KG1 (cell line): ENCODE data around the gene KCNN1.

Experiments
- DNase-seq: peaks from one replicate; lab custom pipeline; 2025; lab: John Stamatoyannopoulos, UW

The KCNN1 gene

DNA sequence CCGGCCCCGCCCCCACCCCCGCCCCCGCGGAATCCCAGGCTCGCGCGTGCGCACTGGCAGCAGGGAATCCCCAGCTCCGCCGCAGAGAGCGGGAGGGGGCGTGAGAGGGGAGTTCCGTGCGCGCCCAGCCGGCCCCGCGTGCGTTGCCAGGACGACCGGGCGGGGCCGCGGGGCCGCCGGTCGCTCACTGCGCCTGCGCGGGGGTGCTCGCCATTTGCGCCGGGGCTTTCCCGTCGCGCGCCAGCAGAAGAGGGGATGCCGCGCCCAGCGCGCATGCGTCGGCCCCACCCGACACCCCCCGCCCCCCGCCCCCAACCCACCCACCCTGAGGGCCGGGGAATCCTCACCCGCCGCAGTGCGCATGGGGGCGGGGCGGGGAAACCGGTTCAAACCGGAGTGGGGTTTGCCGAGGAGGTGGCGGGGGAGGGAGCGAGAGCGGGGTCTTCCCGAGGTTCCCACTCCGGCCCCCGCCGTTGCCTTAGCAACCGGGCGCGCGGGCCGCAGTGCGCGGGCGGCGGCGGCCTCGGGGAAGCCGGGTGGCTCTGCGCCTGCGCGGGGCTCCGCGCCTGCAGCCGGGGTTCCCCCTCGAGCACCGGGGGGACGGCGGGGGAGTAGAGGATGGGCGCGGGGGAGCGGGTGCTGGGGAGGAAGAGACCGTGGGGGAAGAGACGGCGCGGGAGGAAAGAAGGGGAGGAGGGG is 18.9 kb upstream of the KCNN1 start:
- DNase-seq, result peak; percentile 69

DNA sequence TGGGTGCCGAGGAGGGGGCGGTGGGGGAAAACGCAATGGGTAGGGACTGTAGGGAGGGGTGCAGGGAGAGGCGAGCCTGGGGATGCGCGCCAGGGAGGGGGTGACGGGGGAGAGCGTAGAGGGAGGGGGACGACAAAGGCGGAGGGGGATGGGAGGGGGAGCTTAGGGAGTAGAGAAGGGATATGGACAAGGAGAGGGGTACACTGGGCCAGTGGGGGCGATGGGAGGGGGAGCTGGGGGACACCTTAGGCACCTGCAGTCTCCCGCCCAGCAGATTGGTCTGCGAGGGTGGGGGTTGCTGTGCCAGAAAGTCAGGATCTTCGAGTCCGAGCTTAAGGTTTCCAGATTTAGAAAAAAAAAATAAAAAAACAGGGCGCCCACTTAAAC is 18.4 kb upstream of the KCNN1 start:
- no peak for DNase-seq

DNA sequence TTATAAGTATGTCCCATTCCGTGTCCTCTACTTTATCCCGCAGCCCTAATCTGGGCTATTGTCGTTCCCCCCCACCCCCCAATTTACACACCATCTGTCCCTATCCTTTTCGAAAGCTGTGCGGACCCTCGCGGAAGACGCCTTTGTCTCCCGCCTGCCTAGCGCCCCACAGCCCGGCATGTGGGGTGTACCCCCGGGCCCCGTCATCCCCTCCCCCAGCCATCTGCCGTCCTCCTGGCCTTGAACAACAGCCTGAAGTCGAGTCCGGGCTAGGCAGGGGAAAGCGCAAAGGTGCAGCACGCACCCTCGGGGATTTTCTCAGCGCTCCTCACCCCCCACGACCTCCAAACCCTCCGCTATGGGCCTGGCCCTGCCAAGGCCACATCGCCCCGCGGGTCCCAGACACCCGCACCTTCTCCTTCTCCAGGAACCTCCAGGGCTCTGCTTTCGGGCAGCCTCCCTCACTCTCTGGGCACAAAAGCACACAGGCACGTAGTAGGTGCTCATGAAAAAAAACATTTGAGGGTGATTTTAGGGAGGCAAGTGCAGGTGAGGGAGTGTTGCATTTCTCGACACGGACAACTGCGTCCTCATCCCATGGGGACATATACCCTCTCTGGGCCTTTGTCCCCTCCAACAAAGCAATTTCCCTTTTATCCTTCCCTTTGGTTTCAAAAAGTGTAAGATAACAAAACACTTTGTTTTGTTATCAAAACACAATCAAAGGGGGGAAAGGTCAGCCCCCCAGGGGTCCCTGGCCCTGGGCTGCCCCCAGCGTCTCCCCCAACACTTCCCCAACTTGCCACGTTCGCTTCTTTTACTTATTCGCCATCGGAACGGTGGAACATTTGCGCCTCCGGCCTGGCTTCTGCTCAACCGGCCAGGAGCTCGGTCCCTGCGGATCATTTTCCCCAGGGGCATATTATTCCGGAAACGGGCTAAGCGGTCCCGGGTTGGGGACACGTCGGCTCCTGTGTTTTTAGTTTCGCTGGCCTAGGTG is 17.7 kb upstream of the KCNN1 start:
- no peak for DNase-seq

DNA sequence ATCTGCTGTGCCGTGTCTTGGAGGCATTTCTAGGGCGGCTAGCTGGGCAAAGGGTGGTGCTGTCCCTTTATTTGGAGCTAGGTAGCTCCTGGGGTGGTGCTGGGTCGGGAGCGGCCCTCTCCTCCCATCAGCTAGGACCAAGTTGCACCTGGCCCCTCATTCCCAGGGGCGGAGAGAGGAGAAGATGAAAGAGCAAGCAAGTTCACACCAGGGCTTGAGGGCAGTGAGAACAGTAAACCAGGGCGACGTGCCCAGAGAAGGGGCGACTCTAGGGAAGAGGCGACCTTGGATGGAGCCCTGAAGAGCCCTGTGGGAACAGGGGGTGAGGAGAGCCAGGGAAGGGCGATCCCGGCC is 17.0 kb upstream of the KCNN1 start:
- DNase-seq, result peak; percentile 7

DNA sequence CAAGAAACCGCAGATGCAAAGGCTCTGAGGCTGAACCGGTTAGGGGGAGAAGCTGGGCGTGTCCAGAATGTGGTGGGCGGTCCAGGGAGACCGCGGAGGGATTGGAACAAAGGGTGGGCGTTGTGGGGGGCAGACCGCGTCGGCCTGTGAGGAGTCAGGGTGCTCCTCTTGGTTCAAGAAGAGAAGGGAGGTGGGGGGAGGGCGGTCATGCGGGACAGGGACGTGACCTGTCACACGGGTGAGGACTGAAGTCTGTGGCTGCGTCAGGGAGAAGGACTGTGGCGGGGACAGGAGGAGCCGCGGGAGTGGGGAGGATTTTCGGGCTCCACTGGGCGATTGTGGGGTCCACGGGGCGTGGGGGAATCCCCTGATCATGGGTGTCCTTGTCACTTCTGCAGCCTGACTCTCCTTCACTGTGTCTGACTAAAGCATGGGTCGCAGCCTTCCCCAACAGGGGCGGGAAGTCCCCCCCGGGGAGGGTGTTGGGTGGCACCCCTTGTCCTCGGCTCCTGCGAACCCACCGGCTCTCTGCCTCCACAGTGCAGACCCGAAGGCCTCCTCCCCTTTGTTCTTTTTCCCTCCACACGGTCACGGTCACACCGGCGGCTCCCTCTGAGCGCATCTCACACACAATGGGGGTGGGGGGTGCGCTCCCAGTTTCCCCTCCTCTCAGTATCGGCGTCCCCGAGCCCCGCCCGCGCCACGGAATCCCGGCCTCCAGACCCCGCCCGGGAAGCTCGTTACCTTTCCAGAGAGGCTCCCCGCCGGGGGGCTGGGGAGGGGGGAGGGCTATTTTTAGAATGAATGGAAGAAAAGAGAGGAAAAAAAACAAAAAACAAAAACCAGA is 16.4 kb upstream of the KCNN1 start:
- no peak for DNase-seq

DNA sequence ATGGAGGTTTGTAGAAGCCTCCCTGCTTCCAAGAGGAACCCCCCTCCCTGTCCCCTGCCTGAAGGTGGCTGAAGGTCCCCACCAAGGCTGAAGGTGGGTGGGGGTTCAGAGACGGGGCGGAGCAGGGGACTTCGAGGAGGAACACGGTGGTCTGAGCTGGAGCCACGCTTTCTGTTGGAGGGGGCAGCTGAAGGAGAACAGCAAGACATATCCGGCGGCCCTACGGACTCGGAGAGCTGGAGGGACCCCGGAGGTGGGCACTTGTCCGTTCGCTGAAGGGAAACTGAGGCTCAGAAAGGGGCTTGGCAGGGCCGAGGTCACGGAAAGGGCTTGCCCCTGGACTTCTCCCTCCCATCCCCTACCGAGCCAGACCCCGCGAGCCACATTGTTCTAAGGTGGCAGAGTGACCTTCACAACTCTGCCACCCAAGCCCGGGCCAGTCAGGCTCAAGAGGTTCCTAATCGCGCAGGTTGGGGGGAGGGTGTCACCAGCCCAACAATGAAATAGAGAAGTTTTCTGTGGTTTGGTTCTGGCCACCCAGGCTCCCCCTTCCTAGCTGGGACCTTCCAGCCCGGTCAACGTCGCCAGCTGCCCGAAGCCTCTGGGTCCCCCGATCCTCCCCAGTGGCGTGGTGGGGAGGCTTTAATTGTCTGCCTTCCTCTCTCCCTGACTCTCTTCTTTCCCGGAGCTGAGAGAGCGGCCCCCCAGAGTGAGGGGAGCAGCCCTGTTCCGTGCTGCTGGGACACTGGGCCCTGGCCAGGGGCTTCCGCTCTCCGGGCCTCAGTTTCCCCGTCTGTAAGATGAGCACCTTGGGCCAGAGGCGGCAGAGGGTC is 15.5 kb upstream of the KCNN1 start:
- no peak for DNase-seq

DNA sequence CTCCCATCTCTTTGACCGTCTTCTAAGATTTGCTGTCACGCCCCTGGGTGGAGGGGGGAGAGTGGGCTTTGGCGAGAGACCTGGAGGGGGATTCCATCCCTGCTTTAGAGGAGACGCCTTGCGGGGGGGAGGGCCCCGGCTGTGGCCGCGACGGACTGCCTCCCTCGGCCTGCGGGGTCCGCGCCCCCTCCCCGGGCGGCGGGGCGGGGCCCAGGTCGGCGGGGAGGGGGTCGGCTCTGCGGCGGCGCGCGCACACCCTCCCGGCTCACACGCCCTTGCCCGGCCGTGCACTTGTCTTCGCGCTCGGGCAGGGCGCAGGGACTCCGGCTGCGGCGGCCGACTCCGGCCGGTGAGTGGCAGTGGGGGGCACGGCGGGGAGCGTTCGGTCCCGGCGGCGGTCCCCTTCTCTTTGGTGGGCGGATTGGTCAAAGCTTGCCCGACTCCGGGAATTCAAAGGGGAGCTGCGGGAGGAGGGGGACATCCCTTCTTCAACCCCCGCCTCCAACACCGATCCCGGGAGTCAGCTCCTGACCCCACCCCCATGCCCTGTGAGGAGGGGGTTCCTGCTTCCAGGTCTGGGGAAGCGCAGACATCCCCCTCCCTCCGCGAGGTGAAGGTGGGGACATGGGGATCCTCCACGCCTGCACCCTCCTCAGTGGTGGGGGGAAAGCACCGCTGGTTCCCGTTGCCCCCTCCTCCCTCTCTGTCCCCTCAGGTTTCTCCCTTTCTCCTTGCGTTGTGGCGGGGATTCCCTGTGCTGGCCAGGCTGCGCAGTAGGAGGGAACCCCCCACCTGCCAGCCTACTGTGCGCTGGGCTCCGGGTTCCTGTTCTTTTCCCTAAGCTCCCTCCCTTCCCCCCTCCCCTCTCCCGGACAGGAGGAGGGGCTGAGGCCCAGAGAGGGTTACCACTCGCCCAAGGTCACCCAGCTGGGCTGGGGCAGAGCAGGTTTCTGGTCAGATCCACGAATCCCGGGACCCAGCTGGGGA is 14.6 kb upstream of the KCNN1 start:
- no peak for DNase-seq

DNA sequence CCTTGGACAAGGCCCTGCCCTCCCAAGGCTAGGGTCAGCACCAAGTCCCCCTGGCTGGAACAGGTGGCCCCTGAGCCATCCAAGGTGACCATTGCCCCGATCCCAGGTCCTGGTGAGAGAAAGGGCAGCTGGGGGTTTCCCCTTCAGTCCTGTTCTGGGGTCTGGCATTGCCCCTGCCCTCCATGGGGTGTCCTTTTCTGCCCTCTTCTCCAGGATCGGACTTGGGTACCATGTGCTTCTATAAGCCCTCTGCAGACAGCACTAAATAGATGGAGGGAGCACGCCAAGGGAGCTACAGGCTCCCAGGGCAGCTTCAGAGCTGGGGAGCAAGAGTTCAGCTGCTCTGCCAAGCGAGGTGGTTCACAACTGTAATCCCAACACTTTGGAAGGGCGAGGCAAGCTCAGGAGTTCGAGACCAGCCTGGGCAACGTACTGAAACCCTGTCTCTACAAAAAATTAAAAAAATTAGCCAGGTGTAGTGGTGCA is 13.5 kb upstream of the KCNN1 start:
- DNase-seq, result no peak

DNA sequence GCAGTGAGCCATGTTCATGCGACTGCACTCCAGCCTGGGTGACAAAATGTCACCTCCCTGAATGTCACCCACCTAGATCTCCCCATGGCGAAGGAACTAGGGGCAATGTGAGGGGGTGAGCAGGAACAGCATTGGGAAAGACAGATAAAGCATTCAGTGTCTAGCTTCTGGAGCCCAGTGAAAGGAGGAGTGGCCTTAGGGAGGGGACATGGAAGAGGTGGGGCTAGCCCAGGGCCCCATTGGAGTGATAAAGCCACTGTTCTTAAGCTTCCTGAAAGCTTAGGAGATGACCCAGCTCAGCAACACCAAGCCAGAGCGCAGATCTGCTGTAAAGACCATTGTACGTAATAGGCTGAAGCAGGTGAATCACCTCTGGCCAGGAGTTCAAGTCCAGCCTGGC is 13.0 kb upstream of the KCNN1 start:
- DNase-seq, result no peak

DNA sequence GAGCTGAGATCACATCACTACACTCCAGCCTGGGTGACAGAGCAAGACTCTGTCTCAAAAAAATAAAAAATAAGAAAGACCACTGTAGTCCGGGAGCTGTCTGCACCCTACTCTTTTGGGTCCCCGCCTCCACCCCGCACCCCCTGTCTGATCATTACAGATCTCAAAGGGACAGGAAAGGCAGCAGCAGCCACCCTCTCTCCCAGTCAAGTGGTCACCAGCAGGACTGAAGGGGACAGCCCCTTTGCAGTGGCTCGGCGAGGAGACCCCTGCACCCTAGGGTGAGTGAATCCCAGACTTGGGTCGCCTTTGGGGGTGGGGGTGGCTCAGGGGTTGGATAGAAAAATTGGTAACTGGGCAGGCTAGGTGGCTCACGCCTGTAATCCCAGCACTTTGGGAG is 12.5 kb upstream of the KCNN1 start:
- no peak for DNase-seq

DNA sequence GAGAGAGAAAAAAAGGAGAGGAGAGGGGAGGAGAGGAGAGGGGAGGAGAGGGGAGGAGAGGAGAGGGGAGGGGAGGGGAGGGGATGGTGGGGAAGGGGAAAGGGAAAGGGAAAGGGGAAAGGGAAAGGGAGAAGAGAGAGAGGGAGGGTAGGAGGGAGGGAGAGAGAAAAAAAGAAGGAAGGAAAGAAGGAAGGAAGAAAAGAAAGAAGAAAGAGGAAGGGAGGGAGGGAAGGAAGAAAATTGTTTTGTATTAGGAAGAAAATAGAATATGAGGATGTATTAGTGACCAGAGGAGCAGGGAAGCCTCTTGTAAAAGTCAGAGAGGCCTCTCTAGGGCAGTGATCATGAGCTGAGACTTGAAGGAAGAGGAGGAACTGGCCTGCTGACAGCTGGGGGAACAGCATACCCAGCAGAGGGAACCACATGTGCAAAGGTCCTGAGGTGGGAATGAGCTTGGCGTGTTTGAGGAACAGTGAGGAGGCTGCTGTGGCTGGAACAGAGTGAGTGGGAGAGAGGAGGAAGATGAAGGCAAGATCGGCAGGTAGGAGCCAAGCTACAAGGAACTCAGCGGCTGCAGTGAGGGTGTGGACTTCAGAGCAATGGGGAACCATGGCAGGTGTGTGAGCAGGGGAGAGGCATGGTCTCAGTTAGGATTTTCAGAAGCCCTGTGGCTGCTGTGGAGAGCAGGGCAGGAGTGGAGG is 9.6 kb upstream of the KCNN1 start:
- DNase-seq, result no peak

DNA sequence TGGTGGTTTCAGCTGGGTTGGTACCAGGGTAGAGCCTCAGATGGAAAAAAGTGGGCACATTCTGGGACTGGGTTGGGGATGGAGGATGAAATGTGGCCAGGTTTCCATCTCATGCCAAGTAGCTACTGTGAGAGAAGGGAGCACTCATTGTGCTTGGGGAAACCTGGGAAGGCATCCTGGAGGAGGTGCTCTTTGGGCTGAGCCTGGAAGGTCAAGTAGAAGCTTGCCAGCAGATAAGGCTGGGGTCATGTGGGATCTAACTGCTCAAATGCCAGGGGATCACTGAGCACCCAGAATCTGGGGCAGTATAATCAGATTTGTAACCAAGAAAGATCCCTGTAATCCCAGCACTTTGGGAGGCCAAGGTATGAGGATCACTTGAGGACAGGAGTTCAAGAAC is 9.0 kb upstream of the KCNN1 start:
- DNase-seq, result no peak

DNA sequence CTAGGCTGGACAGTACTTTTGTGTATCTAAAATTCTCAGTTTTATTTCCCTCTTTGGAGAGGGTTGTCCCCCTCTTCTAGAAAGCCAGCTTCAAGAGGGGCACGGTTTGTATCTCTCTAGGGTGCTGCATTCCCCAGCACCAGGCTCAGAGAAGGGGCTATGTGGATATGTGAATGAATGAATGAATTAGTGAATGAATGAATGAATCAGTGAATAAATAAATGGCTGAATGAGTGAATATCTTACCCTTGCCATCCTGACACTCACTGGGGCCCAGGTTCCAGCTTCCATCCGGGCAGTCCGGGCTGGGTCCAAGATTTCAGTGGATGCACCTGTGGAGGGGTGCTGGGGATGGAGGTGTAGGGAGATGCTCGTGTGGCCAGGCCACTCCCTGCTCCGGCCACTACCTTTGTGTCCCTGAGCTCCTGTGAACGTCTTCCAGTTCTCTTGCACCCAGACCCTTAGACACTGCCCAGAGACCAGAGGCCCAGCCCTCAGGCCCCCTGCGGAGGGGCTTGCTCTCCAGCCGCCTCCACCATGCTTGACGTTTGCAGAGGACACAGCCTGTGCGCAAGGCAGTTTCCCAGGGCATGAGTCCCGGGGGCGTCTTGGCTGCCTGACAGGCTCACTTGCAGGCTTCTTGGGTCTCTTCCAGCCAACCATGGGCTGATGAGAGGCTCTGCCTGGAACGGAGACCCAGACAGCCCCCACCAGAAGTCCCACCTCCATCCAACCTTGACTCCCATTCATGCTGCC is 2.8 kb upstream of the KCNN1 start:
- no peak for DNase-seq

DNA sequence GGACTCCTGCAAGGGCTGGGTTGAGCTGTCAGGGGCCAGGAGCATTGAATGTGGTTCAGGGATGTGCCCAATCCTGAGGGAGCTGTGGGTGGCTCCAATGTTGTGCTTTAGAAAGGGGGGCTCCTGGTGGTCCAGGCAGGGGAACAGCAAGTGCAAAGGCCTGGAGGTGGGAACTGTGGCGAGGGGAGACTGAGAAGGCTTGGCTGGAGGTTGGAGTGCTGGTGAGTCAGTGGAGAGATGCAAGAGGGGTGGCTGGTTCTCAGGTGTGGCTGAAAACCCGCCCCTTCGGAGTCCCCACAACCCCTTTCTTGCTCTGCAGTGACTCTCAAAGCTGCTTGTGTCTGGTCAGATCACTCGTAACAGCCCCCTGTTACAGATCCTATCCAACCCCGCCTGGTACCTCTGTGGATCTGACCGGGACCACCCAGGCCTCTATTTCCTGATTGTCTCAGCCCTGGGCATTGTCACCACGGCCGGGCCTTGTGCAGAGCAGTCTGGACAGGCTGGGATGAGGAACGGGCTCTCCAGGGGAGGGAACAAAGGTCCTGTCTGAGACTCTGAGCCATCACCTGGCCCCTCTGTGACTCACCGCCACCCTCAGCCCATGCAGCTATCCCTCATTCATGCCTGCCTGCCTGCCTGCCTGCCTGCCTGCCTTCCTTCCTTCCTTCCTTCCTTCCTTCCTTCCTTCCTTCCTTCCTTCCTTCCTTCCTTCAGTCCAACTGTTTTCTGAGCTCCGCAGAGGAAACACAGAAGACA is 1.4 kb upstream of the KCNN1 start:
- DNase-seq, result no peak

DNA sequence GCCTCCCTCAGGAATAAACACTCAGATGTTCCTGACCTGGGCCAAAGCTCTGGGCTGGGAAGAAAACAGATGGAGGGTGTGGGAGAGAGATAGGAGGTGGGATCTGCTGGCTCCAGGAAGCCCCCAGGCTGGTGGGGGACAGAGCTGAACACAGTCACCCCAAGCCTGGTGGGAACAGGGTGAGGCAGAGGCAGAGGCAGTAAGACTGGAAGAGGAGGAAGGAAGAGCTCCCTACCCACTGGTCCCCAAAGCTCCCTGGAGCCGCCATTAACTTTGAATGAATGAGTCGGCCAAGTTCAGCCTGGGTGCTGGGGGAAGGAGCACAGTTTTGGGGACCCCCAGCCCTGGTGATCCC is 801 bp upstream of the KCNN1 start:
- no peak for DNase-seq

DNA sequence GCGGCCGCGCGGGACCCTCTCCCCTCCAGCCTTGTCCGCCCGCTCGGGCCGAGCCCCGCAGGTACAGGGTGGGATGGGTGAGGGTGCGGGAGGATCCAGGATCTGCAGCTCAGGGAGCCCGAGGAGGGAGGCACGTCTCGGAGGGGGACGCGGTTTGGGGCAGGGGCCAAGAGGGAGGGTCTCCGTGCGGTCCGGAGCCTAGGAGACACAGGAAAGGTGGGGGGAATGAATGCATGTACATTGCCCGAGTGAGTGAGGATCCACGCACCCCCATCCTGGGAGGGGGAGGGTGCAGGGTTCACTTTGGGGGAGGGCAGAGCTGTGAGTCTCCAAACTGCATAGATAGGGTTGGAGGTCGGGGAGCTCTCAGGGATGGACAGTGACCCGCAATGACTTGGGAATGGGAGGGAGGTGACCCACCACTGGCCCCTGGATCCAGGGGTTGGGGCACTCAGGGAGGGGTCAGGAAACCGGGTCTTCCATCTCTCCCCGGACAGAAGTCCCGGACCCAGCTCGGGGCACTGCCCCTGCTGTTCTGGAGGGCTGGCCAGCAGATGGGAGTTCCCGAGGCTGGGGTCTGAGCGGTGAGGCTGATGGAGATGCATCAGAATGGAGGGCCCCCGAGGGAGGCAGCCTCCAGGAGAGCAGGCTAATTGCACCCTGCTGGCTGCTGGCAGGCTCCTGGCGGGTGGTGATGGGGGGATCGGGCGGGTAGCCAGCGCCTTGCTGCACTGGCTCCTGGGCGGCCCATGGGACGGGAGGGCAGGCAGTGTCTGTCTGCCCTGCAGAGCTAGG is 547 bp downstream of the KCNN1 start:
- no peak for DNase-seq

DNA sequence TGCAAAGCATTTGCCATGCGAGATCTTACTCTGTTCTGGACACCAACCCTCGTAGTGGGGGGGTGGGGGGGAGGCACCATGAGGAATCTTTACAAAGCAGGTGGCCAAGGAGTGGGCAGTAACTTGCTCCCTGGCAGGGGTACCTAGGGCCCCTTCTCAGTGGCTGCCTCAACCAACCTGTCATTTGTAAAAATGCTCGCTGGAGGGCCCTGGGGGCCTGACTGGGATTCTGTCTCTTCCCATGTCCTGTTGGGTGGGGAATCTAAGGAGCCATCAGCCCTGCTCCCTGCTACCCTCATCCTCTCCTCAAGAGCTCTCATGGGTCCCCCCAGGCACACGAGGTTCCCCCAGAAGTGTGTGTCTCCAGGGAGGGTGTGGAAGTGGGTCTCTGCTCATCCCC is 1.5 kb downstream of the KCNN1 start:
- DNase-seq, result no peak
